ENCODE measurements around the gene STARD7.

STARD7 gene

DNA sequence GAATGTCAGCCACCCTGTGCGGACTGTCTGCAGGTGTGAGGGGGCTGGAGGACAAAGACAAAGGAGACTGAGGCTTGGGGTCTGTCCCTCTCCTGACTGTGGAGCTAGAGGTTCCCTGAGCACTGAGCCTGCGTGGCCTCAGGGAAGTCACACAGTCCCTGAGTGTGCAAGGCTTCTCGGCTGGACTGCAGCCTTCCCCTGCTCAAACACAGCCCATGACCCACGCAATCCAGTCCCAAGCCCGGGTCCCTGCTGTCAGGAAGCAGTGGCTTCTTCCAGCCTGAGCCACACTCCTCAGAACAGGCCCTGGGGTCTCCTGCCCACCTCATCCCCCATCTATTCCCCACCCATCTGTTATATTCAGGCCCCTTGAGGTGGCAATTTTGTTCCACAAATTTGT, 73.0 kb downstream of the STARD7 start:
- no peak for DNase-seq (ENCODE audit: low spot score)

DNA sequence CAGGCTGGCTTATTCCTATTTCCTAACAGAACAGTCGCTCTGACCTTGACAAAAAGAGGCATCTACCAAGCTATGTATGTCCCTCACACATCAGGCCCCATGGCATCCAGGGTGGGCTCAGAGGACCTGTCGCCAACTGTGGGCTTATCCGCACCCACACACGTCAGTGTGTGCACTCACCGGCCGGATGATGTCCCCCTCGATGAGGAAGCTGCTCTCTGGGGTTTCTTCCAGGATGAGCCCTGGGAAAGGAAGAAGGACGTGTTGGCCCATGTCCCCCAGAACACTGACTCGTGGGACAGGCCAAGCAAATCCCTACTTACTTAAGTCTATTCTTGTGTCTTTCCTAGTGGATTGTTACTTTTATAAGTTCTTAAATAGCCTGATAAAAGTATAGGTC, 73.5 kb downstream of the STARD7 start:
- no peak for DNase-seq (ENCODE audit: low spot score)
